ENCODE results near the gene CHRNA3. TPM values are rescaled to one million over a fixed set of nuclear protein-coding genes. Genes with fewer than 3 reads are reported as not detected.

CHRNA3 gene
- total and polyA plus RNA-seq, 3 donors from 2014 or later: 3.1 to 5.7 (median 4.5) TPM

DNA sequence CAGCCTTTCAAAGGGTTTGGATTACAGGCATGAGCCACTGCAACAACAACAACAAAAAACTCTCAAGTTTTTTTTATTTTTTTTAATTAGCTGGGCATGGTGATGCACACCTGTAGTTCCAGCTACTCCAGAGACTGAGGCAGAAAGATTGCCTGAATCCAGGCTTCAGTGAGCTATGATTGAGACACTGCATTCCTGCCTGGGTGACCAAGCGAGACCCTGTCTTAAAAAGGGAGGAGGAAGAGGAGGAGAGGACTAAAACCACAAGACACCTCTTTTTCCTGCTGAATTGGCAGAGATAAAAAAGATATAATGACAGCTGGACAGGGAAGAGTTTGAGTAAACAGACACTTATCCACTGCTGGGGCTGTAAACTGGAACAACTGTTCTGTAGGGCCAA, 42.9 kb upstream of the CHRNA3 start:
- Histone ChIP-seq H3K9me3 (no peaks in the 10 kb centered on the region), H3K27ac (no peak overlapping the region), H3K4me1 (no peaks in the 10 kb centered on the region), H3K36me3 (ENCODE audit: low read depth, missing control alignments) (no peaks in the 10 kb centered on the region), H3K27me3 (no peaks in the 10 kb centered on the region), H3K4me3 (no peak overlapping the region)
- TF ChIP-seq, protein P1, sequence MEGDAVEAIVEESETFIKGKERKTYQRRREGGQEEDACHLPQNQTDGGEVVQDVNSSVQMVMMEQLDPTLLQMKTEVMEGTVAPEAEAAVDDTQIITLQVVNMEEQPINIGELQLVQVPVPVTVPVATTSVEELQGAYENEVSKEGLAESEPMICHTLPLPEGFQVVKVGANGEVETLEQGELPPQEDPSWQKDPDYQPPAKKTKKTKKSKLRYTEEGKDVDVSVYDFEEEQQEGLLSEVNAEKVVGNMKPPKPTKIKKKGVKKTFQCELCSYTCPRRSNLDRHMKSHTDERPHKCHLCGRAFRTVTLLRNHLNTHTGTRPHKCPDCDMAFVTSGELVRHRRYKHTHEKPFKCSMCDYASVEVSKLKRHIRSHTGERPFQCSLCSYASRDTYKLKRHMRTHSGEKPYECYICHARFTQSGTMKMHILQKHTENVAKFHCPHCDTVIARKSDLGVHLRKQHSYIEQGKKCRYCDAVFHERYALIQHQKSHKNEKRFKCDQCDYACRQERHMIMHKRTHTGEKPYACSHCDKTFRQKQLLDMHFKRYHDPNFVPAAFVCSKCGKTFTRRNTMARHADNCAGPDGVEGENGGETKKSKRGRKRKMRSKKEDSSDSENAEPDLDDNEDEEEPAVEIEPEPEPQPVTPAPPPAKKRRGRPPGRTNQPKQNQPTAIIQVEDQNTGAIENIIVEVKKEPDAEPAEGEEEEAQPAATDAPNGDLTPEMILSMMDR (IDR thresholded peaks at IDR 0.05): no peak
- no peak for TF ChIP-seq POLR2A (IDR thresholded peaks at IDR 0.05)
- intact Hi-C loops (cut with DNase I; ENCODE audit: low total_unique reads): no loop called here
- no peak for DNase-seq
- 87 to 89% methylated on average over 1 of the region's 1 CpG for WGBS, 2 donors

DNA sequence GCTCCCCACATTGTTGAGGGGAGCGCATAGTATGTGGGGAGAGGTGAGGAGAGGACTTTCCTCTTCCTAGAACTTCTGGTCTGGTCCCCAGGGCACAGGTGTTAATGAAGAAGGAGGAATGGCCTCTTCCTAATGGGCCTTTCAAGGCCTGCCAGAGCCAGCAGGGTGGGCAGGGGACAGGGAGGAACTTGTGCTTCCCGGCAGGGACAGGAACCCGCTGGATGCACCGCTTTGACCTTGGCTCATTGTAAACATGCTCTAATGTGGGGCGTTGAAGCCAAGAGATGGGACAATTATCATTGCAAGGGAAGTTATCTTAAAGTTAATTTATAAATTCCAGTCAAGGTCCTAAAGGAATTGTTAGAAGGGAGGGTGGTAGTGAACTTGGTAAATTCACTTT, 41.2 kb upstream of the CHRNA3 start:
- Histone ChIP-seq H3K27ac (no peak overlapping the region), H3K4me1 (no peaks in the 10 kb centered on the region), H3K36me3 (ENCODE audit: low read depth, missing control alignments) (no peaks in the 10 kb centered on the region), H3K9me3 (no peaks in the 10 kb centered on the region), H3K4me3 (peak overlapping the region in 1 of 2 donors; percentile 50), H3K27me3 (no peaks in the 10 kb centered on the region)
- 24 to 39% methylated on average over 4 to 5 of the region's 5 CpGs for WGBS, 2 donors
- DNase-seq: no peak
- intact Hi-C loops (cut with DNase I; ENCODE audit: low total_unique reads): no loop called here
- TF ChIP-seq, protein P1 (IDR thresholded peaks at IDR 0.05): no peak
- no peak for TF ChIP-seq POLR2A (IDR thresholded peaks at IDR 0.05)

DNA sequence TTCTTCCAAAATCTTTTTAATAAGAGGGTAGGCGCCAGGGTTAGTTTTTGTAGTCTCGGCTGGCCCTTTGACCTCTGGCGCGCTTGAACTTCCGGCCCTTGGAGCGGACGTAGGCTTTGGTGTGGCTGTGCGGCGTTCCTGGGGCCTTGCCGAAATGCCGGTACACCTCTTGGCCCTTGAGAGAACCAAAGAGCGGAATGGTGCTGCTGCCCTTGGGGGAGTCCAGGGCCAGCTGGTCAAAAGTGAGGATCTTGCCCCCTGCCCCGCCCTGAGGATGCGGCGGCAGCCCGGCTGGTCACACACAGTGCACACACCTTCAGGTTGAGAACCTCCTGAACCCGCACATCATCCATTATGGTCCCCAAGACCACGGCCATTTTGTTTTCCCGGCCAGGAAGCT, 40.2 kb upstream of the CHRNA3 start:
- 61 to 79% methylated on average over 19 of the region's 19 CpGs for WGBS, 2 donors
- Histone ChIP-seq H3K27ac (peak overlapping the region in 1 of 2 donors; percentile 29), H3K36me3 (ENCODE audit: low read depth, missing control alignments) (no peaks in the 10 kb centered on the region), H3K4me1 (no peaks in the 10 kb centered on the region), H3K9me3 (no peaks in the 10 kb centered on the region), H3K4me3 (peak overlapping the region; percentile 46 to 50), H3K27me3 (no peaks in the 10 kb centered on the region)
- intact Hi-C loops (cut with DNase I; ENCODE audit: low total_unique reads): no loop called here
- TF ChIP-seq, protein P1 (IDR thresholded peaks at IDR 0.05): no peak
- TF ChIP-seq POLR2A (IDR thresholded peaks at IDR 0.05): no peak
- peak; percentile 45 for DNase-seq

DNA sequence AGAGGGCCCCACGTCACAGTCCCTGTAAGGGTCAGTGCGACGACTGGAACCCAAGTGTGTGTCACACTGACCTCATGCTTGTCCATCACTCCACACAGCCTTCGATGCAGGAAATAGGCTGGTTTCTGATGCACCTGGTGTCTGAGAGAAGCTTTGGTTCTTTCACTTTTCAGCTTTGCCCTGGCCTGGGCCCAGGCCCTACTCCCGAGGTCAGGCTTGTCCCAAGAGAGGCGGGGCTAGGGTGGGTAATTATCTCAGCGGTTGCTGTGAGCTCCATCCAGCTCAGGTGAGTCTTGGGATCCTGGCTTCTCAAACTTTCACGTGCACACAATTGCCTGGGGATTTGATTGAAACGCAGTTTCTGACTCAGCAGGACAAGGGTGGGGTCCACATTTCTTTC, 39.8 kb upstream of the CHRNA3 start:
- WGBS, 2 donors: 54 to 72% methylated on average over 7 to 9 of the region's 9 CpGs
- intact Hi-C loops (cut with DNase I; ENCODE audit: low total_unique reads): no loop called here

DNA sequence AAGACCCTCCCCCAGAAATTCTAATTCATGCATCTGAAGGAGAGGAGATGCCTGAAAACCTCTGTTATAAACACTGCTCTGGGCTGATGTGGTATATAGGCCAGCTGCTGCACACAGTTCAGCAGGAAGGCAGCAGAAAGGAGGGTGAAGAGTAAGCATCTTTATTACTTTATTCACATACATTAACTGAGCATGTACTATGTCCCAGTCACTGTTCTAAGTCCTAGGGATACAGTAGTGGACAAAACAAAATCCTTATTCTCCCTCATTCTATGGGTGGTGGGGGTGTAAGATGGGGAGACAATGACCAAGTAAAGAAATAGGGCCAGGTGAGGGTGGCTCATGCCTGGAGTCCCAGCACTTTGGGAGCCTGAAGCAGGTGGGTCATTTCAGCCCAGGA, 38.0 kb upstream of the CHRNA3 start:
- intact Hi-C loops (cut with DNase I; ENCODE audit: low total_unique reads): no loop called here
- TF ChIP-seq POLR2A (IDR thresholded peaks at IDR 0.05): no peak
- TF ChIP-seq, protein P1 (IDR thresholded peaks at IDR 0.05): no peak
- Histone ChIP-seq H3K27ac (no peak overlapping the region), H3K4me3 (no peak overlapping the region), H3K27me3 (no peaks in the 10 kb centered on the region), H3K9me3 (no peaks in the 10 kb centered on the region), H3K4me1 (no peaks in the 10 kb centered on the region), H3K36me3 (ENCODE audit: low read depth, missing control alignments) (no peaks in the 10 kb centered on the region)
- DNase-seq: no peak

More for the DNA sequence above, 39.8 kb upstream of the CHRNA3 start:
- no peak for TF ChIP-seq POLR2A (IDR thresholded peaks at IDR 0.05)
- TF ChIP-seq, protein P1 (IDR thresholded peaks at IDR 0.05): no peak
- peak overlapping the region in 1 of 2 donors; percentile 29 for H3K27ac ChIP-seq
- H3K36me3 ChIP-seq (ENCODE audit: low read depth, missing control alignments): no peaks in the 10 kb centered on the region
- H3K4me3 ChIP-seq: peak overlapping the region; percentile 46 to 50
- H3K9me3 ChIP-seq: no peaks in the 10 kb centered on the region
- no peaks in the 10 kb centered on the region for H3K4me1 ChIP-seq
- H3K27me3 ChIP-seq: no peaks in the 10 kb centered on the region
- no peak for DNase-seq
